ENCODE measurements around the gene SOX8. TPM values are rescaled to one million over a fixed set of nuclear protein-coding genes. Genes with fewer than 3 reads are reported as not detected.

The SOX8 gene
- total RNA-seq, 1 experiment from 2014 or later: not detected

GRCh38 chr16:984736-985636 lies 3.4 kb downstream of the SOX8 start:
- H3K4me3 Mint-ChIP-seq (ENCODE audit: unreplicated experiment): no peak overlapping the region
- no TSS peak for BruUV-seq (replicated peaks)
- H3K27me3 Mint-ChIP-seq (ENCODE audit: insufficient read depth, unreplicated experiment): no peaks in the 10 kb centered on the region
- CTCF ChIA-PET: interaction anchor here (0.5 kb wide), 1 partner anchor 622 kb away, joined by 4 read pairs; no protein-coding TSS in a partner anchor
- no peak for DNase-seq (ENCODE audit: unreplicated experiment)
- no peaks in the 10 kb centered on the region for H3K9me3 Mint-ChIP-seq (ENCODE audit: unreplicated experiment)
- H3K4me1 Mint-ChIP-seq (ENCODE audit: insufficient read depth, unreplicated experiment): no peaks in the 10 kb centered on the region
- no peaks in the 10 kb centered on the region for H3K36me3 Mint-ChIP-seq (ENCODE audit: insufficient read depth, unreplicated experiment)
- intact Hi-C loops (cut with micrococcal nuclease): no loop called here
- no peak overlapping the region for H3K27ac Mint-ChIP-seq (ENCODE audit: low read depth, unreplicated experiment)
- no peak for TF ChIP-seq CTCF (IDR thresholded peaks at IDR 0.05; ENCODE audit: unreplicated experiment)
- POLR2A ChIA-PET: no interaction called here

GRCh38 chr16:985646-986400 lies 4.3 kb downstream of the SOX8 start:
- CTCF ChIA-PET: no interaction called here

GRCh38 chr16:986411-986810 lies 4.8 kb downstream of the SOX8 start:
- no peaks in the 10 kb centered on the region for H3K27me3 Mint-ChIP-seq (ENCODE audit: insufficient read depth, unreplicated experiment)
- intact Hi-C loops (cut with micrococcal nuclease): no loop called here
- no peaks in the 10 kb centered on the region for H3K4me1 Mint-ChIP-seq (ENCODE audit: insufficient read depth, unreplicated experiment)
- ChIA-PET POLR2A (no interaction called here), CTCF (no interaction called here)
- no peak overlapping the region for H3K4me3 Mint-ChIP-seq (ENCODE audit: unreplicated experiment)
- no peak overlapping the region for H3K27ac Mint-ChIP-seq (ENCODE audit: low read depth, unreplicated experiment)
- no peak for DNase-seq (ENCODE audit: unreplicated experiment)
- TF ChIP-seq CTCF (IDR thresholded peaks at IDR 0.05; ENCODE audit: unreplicated experiment): no peak
- no TSS peak for BruUV-seq (replicated peaks)
- no peaks in the 10 kb centered on the region for H3K36me3 Mint-ChIP-seq (ENCODE audit: insufficient read depth, unreplicated experiment)
- H3K9me3 Mint-ChIP-seq (ENCODE audit: unreplicated experiment): no peaks in the 10 kb centered on the region

More at GRCh38 chr16:985646-986400, 4.3 kb downstream of the SOX8 start:
- no TSS peak for BruUV-seq (replicated peaks)
- DNase-seq (ENCODE audit: unreplicated experiment): no peak
- intact Hi-C loops (cut with micrococcal nuclease): no loop called here
- Mint-ChIP-seq H3K4me1 (ENCODE audit: insufficient read depth, unreplicated experiment) (no peaks in the 10 kb centered on the region), H3K36me3 (ENCODE audit: insufficient read depth, unreplicated experiment) (no peaks in the 10 kb centered on the region), H3K27me3 (ENCODE audit: insufficient read depth, unreplicated experiment) (no peaks in the 10 kb centered on the region), H3K9me3 (ENCODE audit: unreplicated experiment) (no peaks in the 10 kb centered on the region), H3K27ac (ENCODE audit: low read depth, unreplicated experiment) (no peak overlapping the region), H3K4me3 (ENCODE audit: unreplicated experiment) (no peak overlapping the region)
- no peak for TF ChIP-seq CTCF (IDR thresholded peaks at IDR 0.05; ENCODE audit: unreplicated experiment)
- POLR2A ChIA-PET: no interaction called here

GRCh38 chr16:986925-987582 lies 5.5 kb downstream of the SOX8 start:
- no peaks in the 10 kb centered on the region for H3K36me3 Mint-ChIP-seq (ENCODE audit: insufficient read depth, unreplicated experiment)
- CTCF ChIA-PET: no interaction called here
- H3K4me3 Mint-ChIP-seq (ENCODE audit: unreplicated experiment): no peak overlapping the region
- no peak for TF ChIP-seq CTCF (IDR thresholded peaks at IDR 0.05; ENCODE audit: unreplicated experiment)
- no peaks in the 10 kb centered on the region for H3K27me3 Mint-ChIP-seq (ENCODE audit: insufficient read depth, unreplicated experiment)
- intact Hi-C loops (cut with micrococcal nuclease): no loop called here
- POLR2A ChIA-PET: interaction anchor here (0.6 kb wide), 1 partner anchor 209 kb away, joined by 3 read pairs; no protein-coding TSS in a partner anchor
- no peak for DNase-seq (ENCODE audit: unreplicated experiment)
- no TSS peak for BruUV-seq (replicated peaks)
- no peaks in the 10 kb centered on the region for H3K9me3 Mint-ChIP-seq (ENCODE audit: unreplicated experiment)
- no peak overlapping the region for H3K27ac Mint-ChIP-seq (ENCODE audit: low read depth, unreplicated experiment)
- no peaks in the 10 kb centered on the region for H3K4me1 Mint-ChIP-seq (ENCODE audit: insufficient read depth, unreplicated experiment)

Data from MCF 10A (cell line).